HEK293 (cell line): ENCODE results near the gene LCN12.

Source experiments
- CTCF ChIA-PET: fragments of 350-600 bp; formaldehyde crosslinking; extraction: SDS; loops from one replicate; lab custom pipeline; 2021; ENCODE audit warnings: antibody characterized with exemption; lab: Yijun Ruan, JAX
- POLR2A ChIA-PET: fragments of 300-600 bp; formaldehyde crosslinking; extraction: SDS; loops from one replicate; lab custom pipeline; 2020; ENCODE audit warnings: antibody characterized with exemption, inconsistent platforms; lab: Yijun Ruan, JAX
- H3K27ac ChIP-seq: fragments of 200-500 bp; sonication (Bioruptor generic); 2 replicates; pipeline ENCODE4 v1.5.1; 2014; ENCODE audit warnings: low read depth, low read length, control low read depth, inconsistent platforms; ENCODE audit errors: extremely low read depth
- H3K36me3 ChIP-seq, 2 experiments: fragments of 200-500 bp in 1 of 2; sonication (Bioruptor generic) in 1 of 2; 1 replicate in 1 of 2; 2 replicates in 1 of 2; pipeline ENCODE4 v1.5.1; 2014 to 2017; ENCODE audit warnings: inconsistent platforms in 2 of 2, low read length in 2 of 2; ENCODE audit not compliant: control insufficient read depth in 2 of 2, insufficient read depth in 1 of 2
- H3K4me1 ChIP-seq: fragments of 200-500 bp; sonication (Bioruptor generic); 2 replicates; pipeline ENCODE4 v1.5.1; 2014; ENCODE audit warnings: mild to moderate bottlenecking, low read length, inconsistent platforms; ENCODE audit not compliant: control insufficient read depth, insufficient read depth
- H3K4me3 ChIP-seq: 2 replicates; pipeline ENCODE4 v1.5.1; 2011; ENCODE audit warnings: low read depth, mild to moderate bottlenecking, control low read depth, low read length, moderate library complexity
- H3K9me3 ChIP-seq: fragments of 200-500 bp; sonication (Bioruptor generic); 2 replicates; pipeline ENCODE4 v1.5.1; 2014; ENCODE audit warnings: low read depth, low read length, inconsistent platforms; ENCODE audit not compliant: control insufficient read depth, insufficient read depth
- EGR2 ChIP-seq: fragments of 450-650 bp; formaldehyde crosslinking; IDR thresholded peaks from 2 replicates; pipeline ENCODE4 v1.5.1; 2016; ENCODE audit warnings: low read depth, missing biosample characterization, missing genetic modification characterization
- FEZF1 ChIP-seq: fragments of 450-650 bp; formaldehyde crosslinking; IDR thresholded peaks from 2 replicates; pipeline ENCODE4 v1.5.1; 2016; ENCODE audit warnings: missing biosample characterization, missing genetic modification characterization
- GLI2 ChIP-seq: fragments of 450-650 bp; formaldehyde crosslinking; IDR thresholded peaks from 2 replicates; pipeline ENCODE4; 2017; ENCODE audit warnings: missing biosample characterization, missing genetic modification characterization, low read depth, borderline replicate concordance
- GLIS2 ChIP-seq: fragments of 450-650 bp; formaldehyde crosslinking; IDR thresholded peaks from 2 replicates; pipeline ENCODE4 v1.5.1; 2016; ENCODE audit warnings: missing biosample characterization, missing genetic modification characterization
- PATZ1 ChIP-seq: fragments of 450-650 bp; formaldehyde crosslinking; IDR thresholded peaks from 2 replicates; pipeline ENCODE4 v1.5.1; 2016; ENCODE audit warnings: missing biosample characterization, missing genetic modification characterization
- PRDM2 ChIP-seq: fragments of 450-650 bp; formaldehyde crosslinking; IDR thresholded peaks from 2 replicates; pipeline ENCODE4 v1.5.1; 2016; ENCODE audit warnings: missing biosample characterization, missing genetic modification characterization, borderline replicate concordance
- SALL2 ChIP-seq: fragments of 450-650 bp; formaldehyde crosslinking; IDR thresholded peaks from 2 replicates; pipeline ENCODE4 v1.5.0; 2017; ENCODE audit warnings: missing biosample characterization, mild to moderate bottlenecking, missing genetic modification characterization, borderline replicate concordance
- ZBTB44 ChIP-seq: fragments of 450-650 bp; IDR thresholded peaks from 2 replicates; pipeline ENCODE4 v1.5.1; 2018; ENCODE audit warnings: missing biosample characterization, mild to moderate bottlenecking, missing genetic modification characterization
- ZBTB48 ChIP-seq: fragments of 450-650 bp; formaldehyde crosslinking; IDR thresholded peaks from 2 replicates; pipeline ENCODE4 v1.5.1; 2016; ENCODE audit warnings: missing biosample characterization, missing genetic modification characterization
- ZFHX2 ChIP-seq: fragments of 450-650 bp; formaldehyde crosslinking; conservative IDR thresholded peaks from 2 replicates; pipeline ENCODE4 v1.5.1; 2016; ENCODE audit warnings: missing biosample characterization, missing genetic modification characterization
- ZNF391 ChIP-seq: fragments of 450-650 bp; formaldehyde crosslinking; IDR thresholded peaks from 2 replicates; pipeline ENCODE4 v1.5.1; 2016; ENCODE audit warnings: low read depth, missing biosample characterization, missing genetic modification characterization, borderline replicate concordance
- ZNF596 ChIP-seq: fragments of 450-650 bp; IDR thresholded peaks from 2 replicates; pipeline ENCODE4 v1.5.0; 2018; ENCODE audit warnings: missing biosample characterization, mild to moderate bottlenecking, missing genetic modification characterization, moderate library complexity
- ZNF664 ChIP-seq: fragments of 450-650 bp; formaldehyde crosslinking; IDR thresholded peaks from 2 replicates; pipeline ENCODE4 v1.5.1; 2016; ENCODE audit warnings: missing biosample characterization, missing genetic modification characterization
- ZNF677 ChIP-seq: fragments of 450-650 bp; IDR thresholded peaks from 2 replicates; pipeline ENCODE4 v1.5.0; 2018; ENCODE audit warnings: missing biosample characterization, mild to moderate bottlenecking, missing genetic modification characterization, moderate library complexity
- ZNF785 ChIP-seq: fragments of 450-650 bp; formaldehyde crosslinking; IDR thresholded peaks from 2 replicates; pipeline ENCODE4 v1.5.1; 2016; ENCODE audit warnings: missing biosample characterization, missing genetic modification characterization

LCN12 gene

GRCh38 chr9:136964171-136964689, 12.2 kb downstream of the LCN12 start (continued):
- TF ChIP-seq PRDM2 (tag by site-specific recombination) = no peak
- no peak for TF ChIP-seq ZBTB48 (tag by site-specific recombination)
- TF ChIP-seq SALL2 (tag by site-specific recombination) = no peak
- no peak for TF ChIP-seq ZNF785 (tag by site-specific recombination)
- TF ChIP-seq ZNF391 (tag by site-specific recombination) = no peak
- no peak for TF ChIP-seq PATZ1 (tag by site-specific recombination)
- no peak for TF ChIP-seq ZNF664 (tag by site-specific recombination)
- TF ChIP-seq GLI2 (tag by site-specific recombination) = no peak
- TF ChIP-seq GLIS2 (tag by site-specific recombination) = peak; percentile 48; the same call in 1 of the 2 replicates
- no peak for TF ChIP-seq ZBTB44
- no peak for TF ChIP-seq ZNF596 (tag by site-specific recombination)
- TF ChIP-seq, all 188 proteins: peak for 7

GRCh38 chr9:136964833-136965422, 12.9 kb downstream of the LCN12 start:
- H3K36me3 ChIP-seq = no peaks in the 10 kb centered on the region
- POLR2A ChIA-PET = interaction anchor here (0.7 to 1.0 kb wide), 2 partner anchors 14 to 104 kb away, joined by 3 to 8 read pairs; no protein-coding TSS in a partner anchor
- TF ChIP-seq ZNF677 (tag by site-specific recombination) = no peak
- peak; percentile 85 for TF ChIP-seq ZFHX2
- TF ChIP-seq FEZF1 (tag by site-specific recombination) = no peak
- peak; percentile 90 for TF ChIP-seq EGR2 (tag by site-specific recombination)
- TF ChIP-seq, all 188 proteins: peak for 2
- CTCF ChIA-PET = interaction anchor here (0.6 to 1.7 kb wide), 7 partner anchors 10 to 122 kb away, joined by 3 to 11 read pairs (median 5); partner anchors contain the start of genes C8G and MAN1B1
- Histone ChIP-seq H3K9me3 (no peaks in the 10 kb centered on the region), H3K4me1 (no peaks in the 10 kb centered on the region), H3K27ac (no peak overlapping the region), H3K4me3 (no peak overlapping the region)
